Measurements from ENCODE around the gene SLC24A4.
A peak's percentile ranks its signal among the peaks of the same experiment; 100 is the strongest.

Gene SLC24A4

GRCh38 chr14:92404938-92405337 is 82.0 kb downstream of the SLC24A4 start:
- no peak for DNase-seq

GRCh38 chr14:92407410-92407809 is 84.4 kb downstream of the SLC24A4 start:
- DNase-seq, result no peak

GRCh38 chr14:92409043-92409442 is 86.1 kb downstream of the SLC24A4 start:
- DNase-seq, result no peak

GRCh38 chr14:92411135-92411534 is 88.2 kb downstream of the SLC24A4 start:
- DNase-seq, result no peak

GRCh38 chr14:92411941-92412340 is 89.0 kb downstream of the SLC24A4 start:
- no peak for DNase-seq

- peak; percentile 37 to 81 for DNase-seq
Measured at GRCh38 chr14:92412912-92413311, 89.9 kb downstream of the SLC24A4 start.

- peak; percentile 64 to 74 for DNase-seq
Measured at GRCh38 chr14:92413379-92413778, 90.4 kb downstream of the SLC24A4 start.

- DNase-seq, result no peak
Measured at GRCh38 chr14:92414690-92415445, 91.9 kb downstream of the SLC24A4 start.

- no peak for DNase-seq
Measured at GRCh38 chr14:92415969-92416368, 93.0 kb downstream of the SLC24A4 start.

- DNase-seq, result no peak
Measured at GRCh38 chr14:92416544-92416943, 93.6 kb downstream of the SLC24A4 start.

GRCh38 chr14:92417759-92418158 is 94.8 kb downstream of the SLC24A4 start:
- no peak for DNase-seq

GRCh38 chr14:92421751-92422150 is 98.8 kb downstream of the SLC24A4 start:
- DNase-seq, result no peak

- DNase-seq, result no peak
Measured at GRCh38 chr14:92425101-92425500, 102.1 kb downstream of the SLC24A4 start.

GRCh38 chr14:92426237-92426636 is 103.3 kb downstream of the SLC24A4 start:
- no peak for DNase-seq

GRCh38 chr14:92427096-92427495 is 104.1 kb downstream of the SLC24A4 start:
- DNase-seq, result no peak

- peak in 1 of 2 experiments; percentile 28 for DNase-seq
Measured at GRCh38 chr14:92430686-92431085, 107.7 kb downstream of the SLC24A4 start.

- no peak for DNase-seq
Measured at GRCh38 chr14:92431199-92431725, 108.3 kb downstream of the SLC24A4 start.

GRCh38 chr14:92433407-92433806 is 110.4 kb downstream of the SLC24A4 start:
- no peak for DNase-seq

- DNase-seq, result no peak
Measured at GRCh38 chr14:92435154-92435553, 112.2 kb downstream of the SLC24A4 start.

GRCh38 chr14:92436115-92436776 is 113.3 kb downstream of the SLC24A4 start:
- no peak for DNase-seq

GRCh38 chr14:92437309-92437708 is 114.3 kb downstream of the SLC24A4 start:
- DNase-seq, result no peak

GRCh38 chr14:92437729-92438285 is 114.8 kb downstream of the SLC24A4 start:
- no peak for DNase-seq

- DNase-seq, result peak in 1 of 2 experiments; percentile 47
Measured at GRCh38 chr14:92439537-92440344, 116.8 kb downstream of the SLC24A4 start.

All from NCI-H524 (cell line).